ENCODE results near the gene SSR4.

The SSR4 gene

DNA sequence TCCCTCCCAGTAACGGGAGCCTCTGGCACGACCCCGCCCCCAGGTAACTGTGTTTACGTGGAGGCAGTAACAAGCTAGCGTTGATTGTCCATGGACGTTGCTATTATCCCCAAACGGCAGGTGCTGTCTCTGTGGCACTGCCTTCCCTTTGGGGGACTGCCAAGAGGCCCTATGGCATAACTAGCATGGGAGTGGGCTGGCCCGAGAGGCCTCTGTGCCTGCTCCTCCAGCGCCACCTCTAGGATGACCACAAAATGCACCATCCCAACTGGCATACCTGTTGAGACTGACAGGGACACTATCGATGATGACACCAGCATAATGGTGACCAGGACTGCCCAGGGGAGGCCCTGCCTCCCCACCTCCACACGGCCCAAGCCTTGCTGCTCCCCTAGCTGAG lies 12.2 kb upstream of the SSR4 start:
- DNase-seq = no peak

DNA sequence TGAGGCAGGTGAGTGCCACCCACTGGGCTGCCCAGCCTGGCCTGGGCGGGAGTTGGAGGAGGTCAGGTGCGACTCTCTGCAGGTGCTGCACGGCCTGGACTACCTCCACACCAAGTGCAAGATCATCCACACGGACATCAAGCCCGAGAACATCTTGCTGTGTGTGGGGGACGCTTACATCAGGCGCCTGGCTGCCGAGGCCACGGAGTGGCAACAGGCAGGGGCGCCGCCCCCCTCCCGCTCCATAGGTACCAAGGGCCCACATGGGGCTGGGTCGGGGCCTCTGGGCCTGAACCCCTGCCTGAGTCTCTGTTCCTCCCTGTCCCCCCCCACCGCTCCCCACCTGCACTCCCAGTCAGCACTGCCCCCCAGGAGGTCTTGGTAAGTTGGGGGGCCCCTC lies 11.6 kb upstream of the SSR4 start:
- DNase-seq = no peak

DNA sequence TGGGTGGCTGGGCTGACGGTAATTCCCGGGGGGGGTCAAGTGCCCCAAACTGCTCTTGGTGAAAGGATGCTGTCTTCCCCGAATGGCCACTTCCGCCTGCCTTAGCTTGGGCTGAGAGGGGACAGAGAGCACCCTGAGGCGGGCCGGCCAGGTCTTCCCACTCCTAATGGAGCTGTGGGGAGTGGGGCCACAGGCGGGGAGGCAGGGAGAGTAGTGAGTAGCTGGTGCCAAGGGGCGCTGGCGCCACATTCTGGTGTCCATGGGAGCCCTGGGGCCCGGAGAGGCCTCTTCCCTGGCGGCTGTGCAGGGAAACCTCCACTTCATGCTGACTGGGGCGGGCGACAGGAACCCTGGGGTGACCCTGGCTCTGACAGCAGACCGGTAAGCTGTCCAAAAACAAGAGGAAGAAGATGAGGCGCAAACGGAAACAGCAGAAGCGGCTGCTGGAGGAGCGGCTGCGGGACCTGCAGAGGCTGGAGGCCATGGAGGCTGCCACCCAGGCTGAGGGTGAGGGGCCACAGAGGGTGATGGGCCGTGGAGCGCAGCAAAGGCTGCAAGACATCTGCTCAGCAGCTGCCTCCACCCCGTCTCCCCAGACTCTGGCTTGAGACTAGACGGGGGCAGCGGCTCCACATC lies 11.0 kb upstream of the SSR4 start:
- DNase-seq = no peak

DNA sequence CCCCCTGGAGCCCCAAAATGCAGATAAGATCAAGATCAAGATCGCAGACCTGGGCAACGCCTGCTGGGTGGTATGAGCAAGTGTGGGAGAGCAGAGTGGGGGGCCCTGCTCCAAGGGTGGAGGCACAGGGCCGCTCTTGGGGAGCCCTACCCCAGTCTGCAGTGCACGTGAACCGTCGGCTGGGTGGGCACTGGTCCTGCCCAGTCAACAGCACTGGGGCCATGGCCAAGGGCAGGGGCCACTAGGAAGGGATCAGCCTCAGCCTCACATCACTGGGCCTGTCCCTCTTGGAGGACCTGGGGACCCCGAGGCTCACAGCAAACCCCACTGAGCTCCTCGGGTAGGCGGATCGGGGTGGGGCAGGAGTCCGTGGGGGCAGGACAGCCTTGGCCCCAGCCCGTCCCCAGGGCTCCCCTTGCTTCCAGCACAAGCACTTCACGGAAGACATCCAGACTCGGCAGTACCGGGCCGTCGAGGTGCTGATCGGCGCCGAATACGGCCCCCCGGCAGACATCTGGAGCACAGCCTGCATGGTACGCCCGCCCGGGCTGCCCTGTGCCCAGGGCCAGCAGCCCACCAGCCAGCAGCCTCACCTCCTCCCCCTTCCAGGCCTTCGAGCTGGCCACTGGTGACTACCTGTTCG lies 10.0 kb upstream of the SSR4 start:
- DNase-seq = no peak

DNA sequence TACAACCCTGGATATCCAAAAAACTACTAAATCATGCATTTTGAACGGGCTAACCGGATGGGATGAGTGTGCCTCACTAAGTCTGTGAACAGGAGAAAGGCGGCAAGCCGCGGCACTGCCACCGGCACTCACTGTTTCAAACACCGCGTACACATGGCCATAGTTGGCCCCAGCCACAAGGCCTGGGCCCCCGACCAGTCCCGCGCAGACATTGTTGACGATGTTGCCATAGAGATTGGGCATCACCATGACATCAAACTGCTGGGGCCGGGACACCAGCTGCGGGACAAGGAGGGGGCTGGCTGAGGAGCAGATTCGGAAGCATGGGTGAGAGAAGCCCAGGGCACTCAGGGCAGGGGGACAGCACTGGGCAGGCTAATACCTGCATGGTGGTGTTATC lies 7.8 kb upstream of the SSR4 start:
- no peak for DNase-seq

DNA sequence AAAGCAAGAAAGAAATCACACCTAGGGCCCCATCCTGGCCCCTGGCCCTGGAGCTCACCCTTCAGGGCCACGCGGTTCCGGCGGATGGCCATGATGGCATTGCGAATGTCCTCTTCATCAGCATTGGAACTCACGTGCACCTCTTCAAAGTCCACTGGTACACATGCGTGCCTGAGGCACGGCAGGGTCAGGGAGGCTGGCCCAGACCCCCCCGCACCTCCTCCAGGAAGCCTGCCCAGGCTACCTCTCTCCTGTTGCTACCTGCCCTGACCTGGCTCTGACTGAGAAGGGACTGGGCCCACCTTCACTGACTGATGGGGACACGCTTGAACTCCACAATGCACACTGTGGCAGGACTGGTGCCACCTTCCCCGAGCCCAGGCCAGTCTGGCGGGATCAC lies 4.8 kb upstream of the SSR4 start:
- no peak for DNase-seq

DNA sequence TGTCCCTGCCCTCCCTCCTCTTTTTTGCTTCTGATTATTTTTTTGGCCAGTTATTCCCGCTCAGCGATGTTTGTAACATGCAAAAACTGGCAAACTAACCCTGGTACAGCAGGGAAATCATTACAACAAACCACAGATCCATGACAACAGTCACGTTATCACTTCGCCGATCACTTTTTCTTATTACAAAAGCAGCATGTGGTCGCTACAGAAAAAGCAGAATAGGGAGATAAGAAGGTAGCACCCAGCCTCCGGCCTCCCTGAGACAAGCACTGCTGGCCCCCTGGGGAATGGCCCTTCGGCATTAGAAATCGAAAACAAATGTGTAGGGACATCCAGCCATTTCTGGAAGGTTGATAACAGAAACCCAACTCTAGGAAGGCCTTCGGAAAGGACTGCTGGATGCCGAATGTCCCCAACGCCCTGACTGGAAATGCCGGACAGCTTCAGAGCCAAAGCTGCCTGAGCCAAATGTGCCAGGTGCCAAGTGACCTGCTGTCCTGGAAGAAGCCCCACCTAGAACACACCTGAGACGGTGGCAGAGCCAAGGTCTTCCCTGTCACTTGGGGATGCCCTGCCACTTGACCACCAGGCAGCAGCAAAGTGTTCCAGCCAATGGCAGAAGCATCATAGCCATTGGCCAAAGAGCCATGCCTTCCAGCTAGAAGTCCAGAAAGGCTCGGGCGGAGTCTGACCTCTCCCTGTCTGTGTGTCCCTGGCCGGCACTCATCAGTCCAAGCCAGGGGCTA lies 3.2 kb upstream of the SSR4 start:
- no peak for DNase-seq

DNA sequence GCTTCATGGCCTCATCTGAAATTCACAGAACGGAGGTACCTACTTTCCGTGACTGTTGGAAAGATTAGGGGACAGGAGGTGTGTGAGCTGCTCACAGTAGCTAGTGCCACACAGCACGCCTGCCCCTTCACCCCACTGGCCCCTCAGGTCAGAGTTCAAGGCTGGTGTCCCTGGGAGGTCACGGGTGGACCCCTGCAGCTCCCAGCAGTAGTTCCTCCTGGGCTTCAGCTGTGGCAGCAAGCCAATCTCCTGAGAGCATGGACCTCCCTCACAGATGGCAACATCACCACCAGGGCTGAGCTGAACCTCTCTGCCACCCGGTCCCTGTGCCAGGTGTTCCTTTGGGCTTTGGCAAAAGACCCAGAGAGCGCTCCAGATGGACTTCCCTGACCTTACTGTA lies 2.1 kb upstream of the SSR4 start:
- no peak for DNase-seq

DNA sequence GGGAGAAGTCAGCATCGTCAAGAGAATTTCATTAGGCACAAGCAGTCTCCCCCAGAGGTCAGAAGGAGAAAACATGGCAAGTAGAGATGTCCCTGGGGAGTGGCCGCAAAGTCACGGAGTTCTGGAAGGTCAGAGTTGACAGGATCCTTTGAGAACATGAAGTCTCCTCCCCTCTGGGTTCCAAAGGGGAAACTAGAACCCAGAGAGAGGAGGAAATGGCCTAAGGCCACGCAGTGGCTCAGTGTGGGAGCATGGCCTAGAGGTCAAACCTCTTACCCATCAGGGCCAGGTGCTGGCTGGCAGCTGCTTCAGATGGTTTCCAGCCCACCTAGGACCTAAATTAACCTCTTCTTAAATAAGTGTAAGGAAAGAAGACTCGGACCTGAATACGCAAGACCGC lies 1.2 kb upstream of the SSR4 start:
- no peak for DNase-seq

DNA sequence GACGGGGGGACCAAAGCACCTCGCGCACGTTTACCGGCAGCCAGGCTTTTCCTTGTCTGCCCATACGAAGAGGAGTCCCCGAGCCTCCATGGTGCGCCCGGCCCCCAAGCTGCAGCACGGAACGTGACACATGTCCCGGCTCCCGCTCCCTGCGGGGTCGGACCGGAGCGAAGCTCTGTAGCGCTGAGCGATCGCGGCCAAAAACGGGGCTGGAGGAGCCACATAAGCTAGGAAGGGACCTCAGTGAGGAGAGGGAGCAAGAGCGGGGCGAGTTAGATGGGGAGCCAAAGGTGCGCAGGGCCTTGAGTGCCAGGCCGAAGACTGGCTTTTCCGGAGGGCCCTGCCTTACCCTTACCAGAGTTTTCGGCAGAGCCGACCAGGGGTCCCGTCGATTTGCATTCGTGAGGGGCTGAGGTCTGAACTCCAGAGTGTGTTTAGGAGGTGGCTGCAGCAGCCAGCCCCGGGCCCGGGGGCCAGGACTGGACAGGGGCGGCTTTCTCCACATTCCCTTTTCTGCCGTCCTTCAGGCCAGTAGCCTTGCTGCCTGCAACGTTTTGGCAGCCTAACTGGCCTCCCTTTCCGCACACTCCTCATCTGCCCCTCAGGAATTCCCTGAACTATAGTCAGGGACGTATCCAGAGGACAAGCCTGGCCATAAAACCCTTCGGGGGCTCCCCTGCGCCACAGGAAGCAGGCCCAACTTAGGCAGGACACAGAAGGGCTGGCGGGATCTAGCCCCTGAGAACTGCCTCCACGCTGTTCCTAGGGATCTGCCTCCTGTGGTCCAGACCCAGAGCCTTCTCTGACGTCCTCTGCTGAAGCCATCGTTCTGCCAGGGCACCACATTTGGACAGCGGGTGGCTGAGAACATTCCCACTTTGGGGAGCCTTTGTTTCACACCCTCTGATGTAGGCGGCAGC lies 689 bp downstream of the SSR4 start:
- DNase-seq = no peak

DNA sequence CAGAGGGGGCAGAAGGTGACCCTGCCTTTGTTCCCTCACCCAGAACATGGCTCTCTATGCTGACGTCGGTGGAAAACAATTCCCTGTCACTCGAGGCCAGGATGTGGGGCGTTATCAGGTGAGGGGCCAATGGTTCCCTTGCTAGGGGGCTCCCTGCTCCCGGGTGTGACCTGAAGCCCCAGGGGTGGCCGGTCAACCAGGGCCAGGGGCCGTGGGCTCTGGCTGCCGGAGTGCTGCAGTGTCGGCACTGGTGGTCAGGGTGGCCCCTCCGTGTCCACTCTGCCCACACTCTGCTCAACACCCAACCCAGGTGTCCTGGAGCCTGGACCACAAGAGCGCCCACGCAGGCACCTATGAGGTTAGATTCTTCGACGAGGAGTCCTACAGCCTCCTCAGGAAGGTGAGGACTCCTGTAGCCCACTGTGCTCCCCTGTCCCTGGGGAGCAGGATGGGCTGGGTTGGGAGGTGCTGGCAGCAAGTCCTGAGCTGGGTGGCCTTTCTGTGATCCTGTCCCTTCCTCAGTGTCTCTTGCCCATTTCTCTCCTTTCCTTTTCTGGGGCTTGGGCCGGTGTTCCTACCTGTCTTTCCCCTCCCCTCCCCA lies 3.0 kb downstream of the SSR4 start:
- no peak for DNase-seq

DNA sequence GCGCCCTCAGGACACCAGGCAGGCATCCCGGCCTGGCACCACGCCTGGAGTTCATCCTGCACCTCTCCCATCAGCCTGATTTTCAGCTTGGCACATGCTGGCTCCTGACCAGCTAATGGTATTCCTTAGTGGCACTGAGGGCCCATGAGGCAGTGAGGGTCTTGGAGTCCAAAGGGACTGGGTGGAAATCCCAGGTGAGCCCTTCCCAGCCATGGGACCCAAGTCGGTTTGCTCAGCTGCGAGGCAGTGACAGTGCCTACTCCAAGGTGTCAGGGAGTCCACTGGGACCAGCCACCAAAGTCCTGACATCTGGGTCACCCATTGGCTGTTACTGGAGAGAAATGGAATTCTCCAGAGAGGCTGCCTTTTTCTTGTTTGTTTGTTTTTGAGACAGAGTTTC lies 4.9 kb downstream of the SSR4 start:
- no peak for DNase-seq

DNA sequence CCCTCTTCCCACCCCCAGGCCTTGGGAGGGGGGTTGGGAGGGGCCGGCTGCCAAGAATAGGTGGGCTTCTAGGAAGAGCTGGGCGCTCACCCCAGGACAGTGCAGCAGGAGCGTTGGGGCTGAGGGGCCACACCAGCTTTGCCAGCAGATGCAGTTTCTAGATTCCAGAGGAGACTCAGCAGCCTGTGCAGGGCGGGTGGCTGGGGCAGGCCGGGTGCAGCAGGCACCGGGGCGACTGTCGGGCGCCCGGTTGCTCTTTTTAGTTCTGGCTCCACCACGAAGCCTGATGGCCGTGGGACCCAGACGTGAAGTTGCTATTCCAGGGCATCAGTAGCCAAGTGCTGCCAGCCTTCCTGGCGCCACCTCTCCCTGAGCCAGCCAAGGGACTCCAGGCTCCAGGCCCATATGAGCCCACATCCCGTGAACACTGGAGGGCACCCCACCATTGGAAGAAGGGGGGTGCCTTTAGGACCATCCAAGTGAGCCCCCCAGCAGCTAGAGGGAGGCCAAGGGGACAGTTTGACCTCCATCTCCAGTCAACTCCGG lies 5.8 kb downstream of the SSR4 start:
- DNase-seq = no peak

DNA sequence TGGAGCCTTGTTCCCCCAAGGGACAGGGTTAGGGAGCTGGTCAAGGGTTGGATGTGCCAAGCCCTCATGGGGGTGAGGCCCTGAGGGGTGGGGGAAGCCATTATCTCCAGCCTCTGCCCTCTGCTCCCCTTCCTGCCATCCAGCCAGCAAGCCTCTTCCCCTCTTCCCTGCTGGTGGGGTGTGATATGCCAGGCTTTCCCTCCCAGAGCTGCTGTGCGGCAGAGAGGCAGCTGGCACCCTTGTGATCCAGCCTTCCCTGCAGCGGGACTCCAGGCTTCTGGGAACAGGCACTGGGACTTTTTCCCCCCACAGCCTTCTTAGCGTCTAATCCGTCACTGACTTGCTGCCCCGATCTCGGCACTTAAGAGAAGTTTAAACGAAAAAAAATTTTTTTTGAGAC lies 6.3 kb downstream of the SSR4 start:
- no peak for DNase-seq

DNA sequence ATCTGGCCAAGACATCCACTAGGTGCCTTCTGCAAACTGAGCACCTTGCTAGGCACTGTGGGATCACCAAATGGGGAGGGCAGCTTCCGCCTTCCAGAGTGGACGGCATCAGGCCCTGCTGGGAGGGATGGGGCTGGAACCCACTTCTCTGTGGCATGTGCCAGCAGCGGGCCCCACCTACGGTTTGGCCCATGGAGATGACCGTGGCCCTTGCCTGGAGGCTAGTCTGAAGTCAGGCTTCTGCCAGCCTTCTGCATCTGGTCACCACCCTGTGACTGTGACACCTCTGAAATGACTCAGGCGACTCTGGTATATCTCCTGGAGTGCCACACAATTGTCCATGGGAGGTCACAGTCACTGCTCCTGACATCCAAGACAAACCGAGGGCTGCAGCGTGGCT lies 7.2 kb downstream of the SSR4 start:
- DNase-seq = no peak

DNA sequence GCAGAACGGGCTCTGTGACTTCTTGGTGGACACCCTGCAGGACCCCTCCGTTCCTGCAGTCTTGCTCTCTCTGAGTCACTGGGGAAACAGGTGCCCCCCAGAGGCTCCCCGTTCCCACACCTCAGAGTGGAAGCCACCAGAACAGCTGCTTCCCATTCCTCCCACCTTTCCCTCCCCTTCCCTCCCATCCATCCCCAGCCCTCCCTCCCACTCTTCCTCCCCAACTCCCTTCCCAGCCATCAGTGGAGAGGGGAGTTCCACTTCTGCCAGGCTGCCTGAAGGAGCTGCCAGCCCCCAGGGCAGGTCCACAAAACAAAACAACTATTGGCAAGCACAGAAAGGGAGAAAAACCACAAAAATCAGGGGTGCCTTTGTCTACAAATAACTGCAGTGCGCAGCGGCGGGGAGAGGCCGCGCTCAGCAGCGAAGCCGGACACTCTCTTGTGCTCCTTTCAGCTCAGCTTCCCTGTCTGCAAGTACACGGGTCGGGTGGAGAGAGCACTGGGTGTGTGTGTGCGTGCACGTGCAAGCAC lies 8.1 kb downstream of the SSR4 start:
- no peak for DNase-seq

DNA sequence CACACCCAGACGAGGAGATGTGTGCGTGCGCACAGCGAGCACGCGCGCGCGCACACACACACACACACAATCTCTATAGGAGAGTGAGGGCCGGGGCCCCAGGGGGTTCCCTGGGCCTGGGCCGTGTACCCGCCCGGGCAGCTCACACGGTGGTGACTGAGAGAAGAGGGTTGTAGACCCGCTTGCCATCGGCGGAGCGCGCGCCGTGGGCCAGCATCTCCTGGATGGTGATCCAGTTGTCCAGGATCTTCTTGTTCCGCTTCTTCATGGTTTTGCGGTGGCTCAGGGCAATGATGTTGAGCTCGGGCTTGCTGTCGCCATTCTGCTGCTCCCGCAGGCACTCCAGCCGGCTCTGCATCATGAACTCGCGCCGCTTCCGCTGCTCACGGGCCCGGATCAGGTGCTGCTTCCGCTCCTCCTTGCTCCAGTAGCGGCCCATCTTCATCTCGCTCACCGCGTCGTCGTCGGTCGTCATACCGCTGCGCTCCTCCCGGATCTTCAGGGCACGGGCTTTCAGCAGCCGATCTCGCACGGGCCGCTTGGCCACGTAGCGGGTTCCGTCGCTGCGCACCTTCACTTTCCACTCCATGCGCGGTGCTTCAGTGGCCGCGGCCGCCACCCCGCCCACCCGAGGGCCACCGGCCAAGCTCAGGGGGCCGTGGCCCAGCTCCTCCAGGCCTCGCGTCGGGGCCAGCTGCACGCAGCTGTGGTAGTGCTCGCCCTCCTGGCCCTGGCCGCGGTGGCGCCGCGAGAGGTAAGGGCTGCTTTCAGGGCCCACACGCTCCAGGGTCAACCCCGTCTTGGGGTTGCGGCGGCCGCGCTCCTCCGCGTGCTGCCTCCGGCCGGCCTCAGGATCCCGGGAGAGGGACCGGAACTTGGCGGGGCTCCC lies 9.0 kb downstream of the SSR4 start:
- DNase-seq = no peak

DNA sequence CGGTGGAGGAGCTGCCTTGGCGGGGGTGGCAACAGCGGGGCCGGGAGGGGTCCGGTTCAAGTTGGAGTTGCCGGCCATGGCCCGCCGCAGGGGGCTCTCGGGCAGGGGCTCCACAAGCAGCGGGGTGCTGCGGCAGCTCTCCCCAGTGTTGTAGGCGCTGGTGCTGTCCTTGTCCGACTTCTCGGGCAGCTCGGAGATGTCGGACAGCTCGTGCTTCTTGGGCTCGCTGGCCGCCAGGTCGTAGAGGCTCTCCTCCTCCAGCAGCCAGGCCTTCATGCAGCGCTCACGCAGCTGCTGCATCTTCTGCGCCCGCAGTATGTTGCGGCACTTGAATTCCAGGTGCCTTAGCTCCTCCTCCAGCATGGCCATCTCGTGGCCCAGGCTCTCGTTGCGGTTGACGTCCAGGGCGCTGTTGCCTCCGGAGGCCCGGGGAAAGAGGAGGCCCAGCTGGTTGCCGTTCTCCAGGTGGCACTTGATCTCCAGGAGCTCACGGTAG lies 9.7 kb downstream of the SSR4 start:
- no peak for DNase-seq

DNA sequence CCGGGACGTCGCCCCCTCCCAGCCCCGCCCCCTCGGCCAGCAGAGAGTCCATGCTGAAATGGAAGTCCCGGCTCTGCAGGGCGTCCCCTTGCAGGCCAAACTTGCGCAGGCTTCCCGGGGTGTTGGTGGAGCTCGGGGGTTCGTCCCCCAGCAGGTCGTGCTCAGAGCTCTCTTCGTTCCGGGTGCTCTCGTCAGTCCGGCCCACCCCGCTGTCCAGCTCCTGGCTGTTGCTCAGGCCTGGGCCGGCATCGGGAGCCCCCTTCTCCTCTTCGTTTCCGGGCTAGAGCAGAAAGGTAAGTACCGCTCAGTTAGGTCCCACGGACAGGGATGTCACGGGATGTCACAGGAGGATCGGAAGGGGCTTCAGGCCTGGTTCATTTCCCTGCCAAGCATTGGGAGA lies 10.2 kb downstream of the SSR4 start:
- no peak for DNase-seq

DNA sequence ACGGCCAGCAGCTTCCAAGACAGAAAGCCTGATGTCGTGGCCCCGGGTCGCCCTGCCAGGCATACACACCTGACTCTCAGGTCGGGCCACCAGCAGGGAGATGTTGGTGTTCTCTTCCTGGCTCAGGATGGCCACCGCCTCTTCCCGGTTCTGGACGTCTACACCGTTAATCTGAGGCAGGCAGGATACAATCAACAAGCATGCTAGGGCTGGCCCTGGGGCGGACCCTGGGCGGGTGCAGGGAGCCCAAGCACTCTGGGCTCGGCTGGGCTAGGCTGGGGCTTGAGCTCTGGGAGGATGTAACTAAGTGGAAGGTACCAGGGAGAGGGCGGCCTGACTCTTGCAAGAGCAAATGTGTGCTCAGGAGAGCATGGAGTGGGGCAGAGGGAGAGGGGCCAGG lies 11.0 kb downstream of the SSR4 start:
- no peak for DNase-seq

DNA sequence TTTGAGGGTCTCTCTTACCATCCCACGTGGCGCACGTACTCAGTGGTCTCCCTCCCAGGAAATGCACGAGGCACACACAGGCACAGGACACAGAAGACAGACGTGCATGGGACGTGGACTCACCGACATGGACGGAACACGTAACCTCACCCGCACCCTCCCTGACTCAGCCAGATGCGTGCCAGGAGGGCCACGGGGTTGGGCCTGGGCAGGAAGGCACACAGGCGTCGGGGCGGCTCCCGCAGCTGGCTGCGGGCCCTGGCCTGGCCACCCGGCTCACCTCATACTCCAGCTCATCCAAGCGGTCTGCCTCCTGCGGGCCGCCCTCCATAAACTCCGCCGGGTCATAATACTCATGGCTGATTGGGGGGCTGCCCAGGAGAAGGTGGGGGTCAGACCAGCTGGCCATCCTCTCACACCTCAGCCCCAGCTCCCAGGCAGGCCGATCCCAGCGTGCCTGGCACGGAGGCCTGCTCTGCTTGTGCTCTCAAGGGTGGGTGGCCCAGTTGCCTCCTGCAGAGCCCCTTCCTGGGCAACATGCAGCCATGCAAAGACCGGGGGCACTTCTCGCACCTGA lies 12.6 kb downstream of the SSR4 start:
- DNase-seq = no peak

All from T-helper 9 cell (primary cell).